GM12873 (cell line): ENCODE measurements around the gene TMEM25.
A peak's percentile ranks its signal among the peaks of the same experiment; 100 is the strongest.

Experiments
- TF ChIP-seq, protein P1 (sequence below): IDR thresholded peaks from 2 replicates; pipeline ENCODE4 v1.5.1; 2012; ENCODE audit warnings: low read depth, mild to moderate bottlenecking, moderate library complexity, low read length, control low read depth; ENCODE audit not compliant: insufficient read depth; ENCODE audit errors: missing control alignments

The TMEM25 gene

DNA sequence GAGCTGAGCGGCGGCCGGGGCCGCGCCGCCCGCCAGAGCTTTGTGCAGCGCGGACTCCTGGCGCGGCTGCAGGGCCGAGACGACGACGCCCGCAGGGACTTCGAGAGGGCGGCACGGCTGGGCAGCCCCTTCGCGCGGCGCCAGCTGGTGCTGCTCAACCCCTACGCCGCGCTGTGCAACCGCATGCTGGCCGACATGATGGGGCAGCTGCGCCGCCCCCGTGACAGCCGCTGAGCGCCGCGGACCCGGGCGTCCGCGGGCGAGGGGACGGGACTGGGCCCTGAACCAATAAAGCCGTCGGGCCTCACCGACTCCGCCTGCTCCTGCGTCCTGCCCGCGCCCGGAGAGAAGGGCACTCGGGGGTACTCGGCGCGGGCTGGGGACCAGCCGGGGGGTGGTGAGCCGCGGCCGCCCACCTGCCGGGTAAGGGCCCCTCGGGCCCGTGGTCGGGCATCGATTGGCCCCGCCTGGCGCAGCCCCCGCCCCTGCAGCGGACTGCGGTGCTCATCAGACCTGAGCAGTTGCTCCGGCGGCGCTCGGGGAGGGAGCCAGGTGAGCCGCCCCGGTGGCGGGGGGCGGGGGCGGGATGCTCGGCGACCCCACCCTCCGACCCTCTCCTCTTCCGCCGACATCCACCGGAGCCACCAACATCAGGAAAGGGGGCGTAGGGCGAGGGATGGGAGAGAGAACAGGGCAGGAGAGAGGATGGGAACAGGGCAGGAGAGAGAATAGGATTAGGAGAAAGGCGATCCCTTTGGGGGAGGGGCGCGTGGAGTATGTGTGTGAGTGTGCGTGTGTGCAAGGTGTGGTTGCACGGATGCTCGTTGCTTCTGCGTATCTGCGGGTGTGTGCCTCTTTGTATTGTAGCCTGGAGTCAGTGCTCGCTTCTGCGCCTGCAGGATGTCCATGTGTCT, at the start of gene TMEM25:
Gene TMEM25 (plus strand): TSS at position 510 of the 914 bp plus-strand sequence. CDS start 610 bp downstream, outside the sequence.
- TF ChIP-seq, protein P1, sequence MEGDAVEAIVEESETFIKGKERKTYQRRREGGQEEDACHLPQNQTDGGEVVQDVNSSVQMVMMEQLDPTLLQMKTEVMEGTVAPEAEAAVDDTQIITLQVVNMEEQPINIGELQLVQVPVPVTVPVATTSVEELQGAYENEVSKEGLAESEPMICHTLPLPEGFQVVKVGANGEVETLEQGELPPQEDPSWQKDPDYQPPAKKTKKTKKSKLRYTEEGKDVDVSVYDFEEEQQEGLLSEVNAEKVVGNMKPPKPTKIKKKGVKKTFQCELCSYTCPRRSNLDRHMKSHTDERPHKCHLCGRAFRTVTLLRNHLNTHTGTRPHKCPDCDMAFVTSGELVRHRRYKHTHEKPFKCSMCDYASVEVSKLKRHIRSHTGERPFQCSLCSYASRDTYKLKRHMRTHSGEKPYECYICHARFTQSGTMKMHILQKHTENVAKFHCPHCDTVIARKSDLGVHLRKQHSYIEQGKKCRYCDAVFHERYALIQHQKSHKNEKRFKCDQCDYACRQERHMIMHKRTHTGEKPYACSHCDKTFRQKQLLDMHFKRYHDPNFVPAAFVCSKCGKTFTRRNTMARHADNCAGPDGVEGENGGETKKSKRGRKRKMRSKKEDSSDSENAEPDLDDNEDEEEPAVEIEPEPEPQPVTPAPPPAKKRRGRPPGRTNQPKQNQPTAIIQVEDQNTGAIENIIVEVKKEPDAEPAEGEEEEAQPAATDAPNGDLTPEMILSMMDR, result no peak

DNA sequence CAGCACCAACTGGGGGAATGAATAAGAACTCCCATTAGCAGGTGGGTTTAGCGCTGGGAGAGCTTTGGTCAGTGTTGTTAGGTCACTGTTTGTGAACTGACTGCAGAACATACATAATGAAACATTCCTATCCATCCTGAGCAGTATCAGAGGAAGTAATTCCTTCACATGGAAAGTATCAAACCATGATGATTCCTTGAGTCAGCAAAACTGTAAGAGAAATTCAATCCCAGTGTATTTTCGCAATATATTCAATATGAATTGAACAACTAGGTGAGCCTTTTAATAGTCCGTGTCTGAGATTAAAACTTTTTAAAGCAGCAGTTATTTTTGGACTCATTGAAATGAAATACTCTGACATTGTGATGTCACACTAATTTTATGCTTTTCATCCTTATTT, 46.6 kb upstream of the TMEM25 start:
- TF ChIP-seq, protein P1, result no peak

DNA sequence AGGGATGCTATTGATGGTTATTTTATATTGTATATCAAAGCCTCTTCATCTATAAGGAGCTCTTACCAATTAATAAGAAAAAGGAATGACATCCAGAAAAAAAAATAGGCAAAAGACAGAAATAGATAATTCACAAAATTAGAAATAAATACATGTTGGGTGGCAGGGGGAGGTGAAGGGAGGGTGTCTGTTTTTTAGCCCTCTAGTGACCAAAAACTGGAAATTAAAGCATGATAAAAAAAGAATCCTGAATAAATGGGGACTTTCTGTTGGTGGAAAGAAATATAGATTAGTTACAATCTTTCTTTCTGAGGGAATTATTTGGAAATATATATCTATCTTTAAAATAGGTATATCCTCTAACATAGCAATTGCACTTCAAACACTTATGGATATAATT, 45.7 kb upstream of the TMEM25 start:
- TF ChIP-seq, protein P1, result no peak

DNA sequence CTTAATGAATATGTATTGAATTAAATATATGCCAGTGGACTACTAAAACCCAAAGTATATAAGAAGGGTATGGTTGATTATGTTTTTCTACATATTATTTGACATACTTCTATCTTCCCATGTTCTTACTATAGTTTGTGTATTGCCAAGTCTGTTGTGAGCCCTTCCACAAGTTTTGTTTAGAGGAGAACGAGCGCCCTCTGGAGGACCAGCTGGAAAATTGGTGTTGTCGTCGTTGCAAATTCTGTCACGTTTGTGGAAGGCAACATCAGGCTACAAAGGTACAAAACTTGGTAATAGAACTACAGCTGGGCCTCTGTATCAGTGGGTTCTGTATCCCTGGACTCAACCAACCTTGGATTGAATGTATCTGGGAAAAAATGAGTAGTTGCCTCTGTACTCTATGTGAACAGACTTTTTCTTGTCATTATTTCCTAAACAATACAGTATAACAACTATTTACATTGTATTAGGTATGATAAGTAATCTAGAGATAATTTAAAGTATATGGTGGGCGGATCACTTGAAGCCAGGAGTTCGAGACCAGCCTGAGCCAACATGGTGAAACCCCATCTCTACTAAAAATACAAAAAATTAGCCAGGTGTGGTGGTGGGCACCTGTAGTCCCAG, 42.4 kb upstream of the TMEM25 start:
- TF ChIP-seq, protein P1, result peak; percentile 82

DNA sequence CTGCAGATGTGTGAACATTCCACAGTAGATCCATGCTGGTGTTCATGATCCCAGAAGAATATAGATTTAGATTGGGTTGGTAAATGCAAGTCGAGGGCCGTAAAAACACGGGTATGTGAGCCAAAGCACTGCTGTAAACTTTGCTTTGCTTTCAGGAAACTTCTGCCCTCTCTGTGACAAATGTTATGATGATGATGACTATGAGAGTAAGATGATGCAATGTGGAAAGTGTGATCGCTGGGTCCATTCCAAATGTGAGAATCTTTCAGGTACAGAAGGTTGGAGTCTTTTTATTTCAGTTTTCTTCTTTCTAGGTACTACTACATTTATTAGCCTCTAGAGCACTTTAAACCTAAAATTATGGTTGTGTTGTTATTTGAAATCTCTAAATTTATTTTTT, 40.0 kb upstream of the TMEM25 start:
- TF ChIP-seq, protein P1, result no peak

DNA sequence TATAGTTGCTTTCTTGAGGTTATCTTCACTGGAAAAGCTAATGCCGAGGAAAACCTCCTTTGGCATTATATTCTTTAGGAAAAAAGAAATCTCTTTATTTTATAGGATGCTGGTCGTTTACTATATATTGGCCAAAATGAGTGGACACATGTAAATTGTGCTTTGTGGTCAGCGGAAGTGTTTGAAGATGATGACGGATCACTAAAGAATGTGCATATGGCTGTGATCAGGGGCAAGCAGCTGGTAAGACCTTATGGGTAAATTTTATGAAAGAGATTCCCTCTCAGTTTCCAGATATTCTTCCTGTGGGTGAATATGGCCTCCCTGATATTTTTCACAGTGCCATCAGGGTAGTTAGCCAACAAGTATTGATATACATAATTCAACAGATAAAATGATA, 33.2 kb upstream of the TMEM25 start:
- TF ChIP-seq, protein P1, result no peak

DNA sequence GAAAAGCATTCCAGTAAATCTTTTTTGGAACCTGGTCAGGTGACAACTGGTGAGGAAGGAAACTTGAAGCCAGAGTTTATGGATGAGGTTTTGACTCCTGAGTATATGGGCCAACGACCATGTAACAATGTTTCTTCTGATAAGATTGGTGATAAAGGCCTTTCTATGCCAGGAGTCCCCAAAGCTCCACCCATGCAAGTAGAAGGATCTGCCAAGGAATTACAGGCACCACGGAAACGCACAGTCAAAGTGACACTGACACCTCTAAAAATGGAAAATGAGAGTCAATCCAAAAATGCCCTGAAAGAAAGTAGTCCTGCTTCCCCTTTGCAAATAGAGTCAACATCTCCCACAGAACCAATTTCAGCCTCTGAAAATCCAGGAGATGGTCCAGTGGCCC, 27.8 kb upstream of the TMEM25 start:
- TF ChIP-seq, protein P1, result no peak
